HUES6 (cell line): Measurements from ENCODE around the gene RAB8A.
"Not testable (repeated sequence)": the region's sequence is repeated elsewhere in the genome, so short reads cannot be mapped to it uniquely, and the experiment has no call there.

Experiments
- H3K27ac ChIP-seq: 2 replicates; pipeline ENCODE4 v1.7.0; 2013; ENCODE audit warnings: low read depth, mild to moderate bottlenecking, low read length, inconsistent platforms
- H3K27me3 ChIP-seq: 2 replicates; pipeline ENCODE4 v1.6.1; 2013; ENCODE audit warnings: low read length; ENCODE audit not compliant: control insufficient read depth, insufficient read depth
- H3K36me3 ChIP-seq: 2 replicates; pipeline ENCODE4 v1.6.1; 2013; ENCODE audit warnings: low read length; ENCODE audit not compliant: control insufficient read depth, insufficient read depth
- H3K4me1 ChIP-seq: 2 replicates; pipeline ENCODE4 v1.6.1; 2013; ENCODE audit warnings: low read length; ENCODE audit not compliant: control insufficient read depth, insufficient read depth
- H3K4me3 ChIP-seq: 2 replicates; pipeline ENCODE4 v1.5.1; 2013; ENCODE audit warnings: low read depth, low read length
- H3K9ac ChIP-seq: one replicate; pipeline ENCODE4 v1.6.1; 2013; ENCODE audit warnings: mild to moderate bottlenecking, low read length
- H3K9me3 ChIP-seq: 2 replicates; pipeline ENCODE4 v1.6.1; 2013; ENCODE audit warnings: low read depth, low read length; ENCODE audit not compliant: control insufficient read depth, insufficient read depth

Gene RAB8A

DNA sequence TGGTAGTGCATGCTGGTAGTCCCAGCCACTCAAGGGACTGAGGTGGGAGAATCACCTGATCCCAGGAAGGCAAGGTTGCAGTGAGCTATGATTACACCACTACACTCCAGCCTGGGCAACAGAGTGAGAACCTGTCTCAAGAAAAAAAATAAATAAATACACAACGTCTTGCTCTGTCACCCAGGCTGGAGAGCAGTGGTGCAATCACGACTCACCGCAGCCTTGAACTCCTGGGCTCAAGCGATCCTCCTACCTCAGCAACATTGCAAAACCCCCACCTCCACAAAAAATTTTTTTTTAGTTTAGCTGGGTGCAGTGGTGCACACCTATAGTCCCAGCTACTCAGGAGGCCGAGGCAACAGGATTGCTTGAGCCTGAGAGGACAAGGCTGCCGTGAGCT, 26.6 kb upstream of the RAB8A start:
- H3K4me3 ChIP-seq = no peak overlapping the region
- H3K27me3 ChIP-seq = no peaks in the 10 kb centered on the region
- H3K27ac ChIP-seq = no peak overlapping the region
- H3K9me3 ChIP-seq = no peaks in the 10 kb centered on the region
- H3K9ac ChIP-seq = no peak overlapping the region
- 0 out of 2 replicates have a peak, but pooled peaks cover 3% of the 10 kb centered on the region for H3K4me1 ChIP-seq
- H3K36me3 ChIP-seq = peaks cover 100% of the 10 kb centered on the region

GRCh38 chr19:16087404-16087803, 24.3 kb upstream of the RAB8A start:
- H3K36me3 ChIP-seq = peaks cover 100% of the 10 kb centered on the region
- not testable (repeated sequence) for H3K27ac ChIP-seq, H3K9me3 ChIP-seq, H3K4me3 ChIP-seq, H3K4me1 ChIP-seq, H3K9ac ChIP-seq, H3K27me3 ChIP-seq

- Histone ChIP-seq H3K4me1 (no peaks in the 10 kb centered on the region), H3K4me3 (no peak overlapping the region), H3K27ac (no peak overlapping the region), H3K36me3 (peaks cover 100% of the 10 kb centered on the region), H3K9me3 (no peaks in the 10 kb centered on the region), H3K27me3 (no peaks in the 10 kb centered on the region), H3K9ac (no peak overlapping the region)
Measured at GRCh38 chr19:16087940-16088339, 23.7 kb upstream of the RAB8A start.

- Histone ChIP-seq H3K27ac (no peak overlapping the region), H3K4me3 (no peak overlapping the region), H3K27me3 (no peaks in the 10 kb centered on the region), H3K9ac (no peak overlapping the region), H3K36me3 (peaks cover 100% of the 10 kb centered on the region), H3K4me1 (no peaks in the 10 kb centered on the region), H3K9me3 (no peaks in the 10 kb centered on the region)
Measured at GRCh38 chr19:16088351-16089009, 23.2 kb upstream of the RAB8A start.

GRCh38 chr19:16089010-16089846, 22.5 kb upstream of the RAB8A start:
- no peak overlapping the region for H3K27ac ChIP-seq
- no peaks in the 10 kb centered on the region for H3K9me3 ChIP-seq
- no peaks in the 10 kb centered on the region for H3K4me1 ChIP-seq
- H3K27me3 ChIP-seq = no peaks in the 10 kb centered on the region
- no peak overlapping the region for H3K9ac ChIP-seq
- peaks cover 100% of the 10 kb centered on the region for H3K36me3 ChIP-seq
- H3K4me3 ChIP-seq = no peak overlapping the region

- Histone ChIP-seq H3K4me1 (no peaks in the 10 kb centered on the region), H3K9ac (no peak overlapping the region), H3K36me3 (peaks cover 100% of the 10 kb centered on the region), H3K4me3 (no peak overlapping the region), H3K27ac (no peak overlapping the region), H3K9me3 (no peaks in the 10 kb centered on the region), H3K27me3 (no peaks in the 10 kb centered on the region)
Measured at GRCh38 chr19:16091546-16092475, 19.9 kb upstream of the RAB8A start.

- no peak overlapping the region for H3K9ac ChIP-seq
- H3K4me1 ChIP-seq = no peaks in the 10 kb centered on the region
- no peak overlapping the region for H3K27ac ChIP-seq
- no peak overlapping the region for H3K4me3 ChIP-seq
- H3K9me3 ChIP-seq = no peaks in the 10 kb centered on the region
- peaks cover 99% of the 10 kb centered on the region for H3K36me3 ChIP-seq
- no peaks in the 10 kb centered on the region for H3K27me3 ChIP-seq
Measured at GRCh38 chr19:16094360-16095070, 17.2 kb upstream of the RAB8A start.

DNA sequence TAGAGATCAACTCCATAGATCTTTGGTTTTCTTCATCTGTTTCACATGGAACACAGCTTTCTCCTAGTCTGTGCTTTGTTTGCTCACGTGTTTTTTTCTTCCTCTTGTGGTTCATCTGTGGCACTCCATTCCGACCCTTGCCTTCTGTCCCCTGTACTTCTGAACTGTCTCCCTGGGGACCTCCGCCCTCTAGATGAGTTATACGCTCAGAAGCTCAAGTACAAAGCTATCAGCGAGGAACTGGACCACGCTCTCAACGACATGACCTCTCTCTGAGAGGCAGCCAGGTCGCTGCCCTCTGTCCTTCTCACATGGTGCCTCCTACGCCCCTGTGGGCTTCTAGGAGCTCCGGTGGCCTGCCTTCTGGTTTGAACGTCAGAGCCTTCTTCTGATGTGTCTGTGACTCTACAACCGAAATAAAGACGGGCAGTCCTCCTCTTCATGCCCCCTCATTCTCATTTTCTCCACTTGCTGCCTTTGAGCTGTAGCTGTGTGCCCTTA, 16.6 kb upstream of the RAB8A start:
- Histone ChIP-seq H3K4me1 (no peaks in the 10 kb centered on the region), H3K9ac (no peak overlapping the region), H3K27me3 (no peaks in the 10 kb centered on the region), H3K36me3 (peaks cover 99% of the 10 kb centered on the region), H3K27ac (no peak overlapping the region), H3K9me3 (no peaks in the 10 kb centered on the region), H3K4me3 (no peak overlapping the region)

DNA sequence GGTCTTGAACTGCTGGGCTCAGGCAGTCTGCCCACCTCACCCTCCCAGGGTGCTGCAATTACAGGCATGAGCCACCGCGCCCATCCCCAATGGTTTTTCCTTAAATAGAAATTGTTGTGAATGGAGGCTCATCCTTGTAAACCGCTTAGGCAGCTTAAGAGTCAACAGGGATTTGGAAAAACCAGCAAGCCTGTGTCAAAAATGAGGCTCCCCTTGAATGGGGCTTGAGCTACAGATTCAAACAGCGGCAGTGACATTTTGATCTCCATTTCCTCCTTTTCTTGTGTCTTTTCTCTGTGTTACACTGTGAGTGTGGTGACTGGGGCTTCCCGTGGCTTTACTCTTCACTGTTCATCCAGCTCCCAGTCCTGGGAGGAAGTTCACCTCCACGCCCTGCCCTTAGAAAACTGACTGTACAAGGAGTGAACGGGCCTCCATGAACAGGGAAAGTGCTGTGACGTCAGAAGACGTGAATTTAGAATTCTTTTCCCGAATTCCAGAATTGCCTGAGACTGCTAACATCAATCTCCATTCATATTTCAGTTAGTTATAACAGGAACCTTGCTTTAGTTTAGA, 15.3 kb upstream of the RAB8A start:
- Histone ChIP-seq H3K4me3 (no peak overlapping the region), H3K9me3 (no peaks in the 10 kb centered on the region), H3K36me3 (peaks cover 99% of the 10 kb centered on the region), H3K27me3 (no peaks in the 10 kb centered on the region), H3K4me1 (no peaks in the 10 kb centered on the region), H3K9ac (no peak overlapping the region), H3K27ac (no peak overlapping the region; the same call in 1 of the 2 replicates)

- Histone ChIP-seq H3K9ac (no peak overlapping the region), H3K36me3 (peaks cover 99% of the 10 kb centered on the region), H3K27ac (no peak overlapping the region)
Measured at GRCh38 chr19:16098416-16098768, 13.3 kb upstream of the RAB8A start.

More at GRCh38 chr19:16098416-16098768, 13.3 kb upstream of the RAB8A start:
- Histone ChIP-seq H3K9me3 (no peaks in the 10 kb centered on the region), H3K4me3 (no peak overlapping the region), H3K27me3 (no peaks in the 10 kb centered on the region), H3K4me1 (no peaks in the 10 kb centered on the region)
